CD4-positive, alpha-beta T cell treated with Interleukin-6 for 4 hours (primary cell): ENCODE data around the gene SGCD.

Experiments used
- DNase-seq: peaks from one replicate; pipeline ENCODE4 v3.0.0-alpha.2; 2020; ENCODE audit warnings: mixed read lengths

Gene SGCD

GRCh38 chr5:156803404-156803803 is 476.4 kb downstream of the SGCD start:
- no peak for DNase-seq

- DNase-seq = no peak
Measured at GRCh38 chr5:156812959-156813358, 486.0 kb downstream of the SGCD start.

GRCh38 chr5:156815988-156816599 is 489.1 kb downstream of the SGCD start:
- DNase-seq = no peak
